ENCODE measurements around the gene INTS13. TPM values are rescaled to one million over a fixed set of nuclear protein-coding genes. Genes with fewer than 3 reads are reported as not detected.

INTS13 gene
- total RNA-seq, 1 donor from 2014 or later: 23.0 TPM

DNA sequence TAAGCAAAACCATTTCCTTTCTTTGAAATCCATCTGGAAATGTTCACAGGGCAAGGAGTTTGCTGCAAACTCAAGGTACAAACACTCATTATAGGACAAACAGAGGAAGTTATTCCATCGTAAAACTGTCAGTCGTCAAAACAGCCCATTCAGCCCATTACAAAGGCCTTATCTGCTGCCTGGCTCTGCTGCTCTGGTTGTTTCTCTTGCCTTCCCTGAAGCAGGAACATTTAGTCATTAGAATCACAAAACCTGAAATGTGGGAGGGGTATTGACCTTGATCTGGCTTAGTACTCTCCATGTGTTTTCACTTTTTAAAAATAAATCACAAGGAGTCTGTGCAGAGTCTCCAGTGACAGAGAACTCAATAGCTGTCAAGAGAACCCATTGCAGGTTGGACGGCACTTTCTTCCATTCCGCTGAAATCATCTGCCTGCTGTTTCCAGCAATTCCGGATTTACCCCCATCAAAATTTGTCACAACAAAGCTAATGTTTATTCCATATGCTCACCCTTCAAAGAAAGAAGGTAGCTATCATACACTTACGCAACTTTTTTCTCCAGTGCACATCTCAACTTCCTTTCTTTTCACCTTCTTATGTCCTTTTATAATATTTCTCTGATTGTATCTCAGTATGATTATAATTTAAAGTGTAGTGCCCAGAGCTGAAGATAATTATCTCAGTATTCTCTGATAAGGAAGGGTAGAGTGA is 80.2 kb downstream of the INTS13 start:
- peaks cover 0 to 3% (median 0%) of the 10 kb centered on the region in 3 donors for H3K4me1 ChIP-seq (ENCODE audit: control insufficient read depth in 3 of 3, insufficient read depth in 3 of 3, low read length in 3 of 3)
- H3K27ac ChIP-seq (ENCODE audit: low read depth, low read length): no peak overlapping the region
- H3K27me3 ChIP-seq (ENCODE audit: control insufficient read depth in 3 of 3, insufficient read depth in 3 of 3, low read length in 3 of 3): no peaks in the 10 kb centered on the region
- no peak overlapping the region for H3K4me3 ChIP-seq (ENCODE audit: low read length in 3 of 3)
- H3K36me3 ChIP-seq (ENCODE audit: control insufficient read depth in 3 of 3, insufficient read depth in 3 of 3, low read length in 3 of 3): no peaks in the 10 kb centered on the region
- H3K9me3 ChIP-seq (ENCODE audit: control insufficient read depth in 3 of 3, low read length in 3 of 3): no peaks in the 10 kb centered on the region
- no peak overlapping the region for H3K9ac ChIP-seq (ENCODE audit: low read depth in 1 of 3, low read length in 3 of 3)

DNA sequence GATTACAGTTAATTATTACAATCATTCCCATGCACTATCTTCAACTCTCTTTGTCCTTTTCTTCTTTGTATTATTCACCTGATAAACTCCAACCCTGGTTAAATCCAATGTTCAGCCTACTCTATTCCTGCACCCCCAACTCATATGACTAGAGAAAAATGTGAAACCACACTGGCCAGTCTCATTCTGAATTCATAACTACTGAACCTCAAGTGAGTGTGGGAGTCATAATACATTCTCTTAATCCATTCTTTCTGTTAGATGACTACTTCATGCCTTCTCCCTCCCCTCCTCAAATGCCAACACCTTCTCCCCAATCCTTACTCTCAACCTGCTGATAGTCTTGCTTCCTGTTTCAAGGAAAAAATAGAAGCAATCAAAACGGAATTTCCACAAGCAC is 82.4 kb downstream of the INTS13 start:
- no peak overlapping the region for H3K27ac ChIP-seq (ENCODE audit: low read depth, low read length)
- no peaks in the 10 kb centered on the region for H3K27me3 ChIP-seq (ENCODE audit: control insufficient read depth in 3 of 3, insufficient read depth in 3 of 3, low read length in 3 of 3)
- H3K4me1 ChIP-seq (ENCODE audit: control insufficient read depth in 3 of 3, insufficient read depth in 3 of 3, low read length in 3 of 3): peaks cover 0 to 3% (median 0%) of the 10 kb centered on the region in 3 donors
- H3K4me3 ChIP-seq (ENCODE audit: low read length in 3 of 3): no peak overlapping the region
- H3K9me3 ChIP-seq (ENCODE audit: control insufficient read depth in 3 of 3, low read length in 3 of 3): no peaks in the 10 kb centered on the region
- H3K36me3 ChIP-seq (ENCODE audit: control insufficient read depth in 3 of 3, insufficient read depth in 3 of 3, low read length in 3 of 3): no peaks in the 10 kb centered on the region
- no peak overlapping the region for H3K9ac ChIP-seq (ENCODE audit: low read depth in 1 of 3, low read length in 3 of 3)

Other genes with a start within 250 kb of the INTS13 start
- 14.6 TPM for gene ITPR2, start 104.8 kb downstream of the INTS13 start, total RNA-seq
- 23.5 TPM for gene FGFR1OP2, start 489 bp upstream of the INTS13 start, total RNA-seq
- 31.8 TPM for gene TM7SF3, start 76.4 kb upstream of the INTS13 start, total RNA-seq
- 39.1 TPM for gene MED21, start 84.6 kb upstream of the INTS13 start, total RNA-seq
- not detected for gene C12orf71, start 144.6 kb upstream of the INTS13 start, total RNA-seq

All from skeletal muscle tissue (tissue), 4 donors.